GM23248 (cell line): ENCODE data around the gene CBX3. TPM values are rescaled to one million over a fixed set of nuclear protein-coding genes. Genes with fewer than 3 reads are reported as not detected.
A peak's percentile ranks its signal among the peaks of the same experiment; 100 is the strongest.
"Not testable (repeated sequence)": the region's sequence is repeated elsewhere in the genome, so short reads cannot be mapped to it uniquely, and the experiment has no call there.

ENCODE experiments used
- DNase-seq: peaks from one replicate; pipeline ENCODE4 v3.0.0-alpha.2; 2015
- H2AFZ ChIP-seq: fragments of 200-600 bp; sonication (generic); 2 replicates; pipeline ENCODE4 v1.6.1; 2016; ENCODE audit warnings: antibody characterized with exemption
- H3F3A ChIP-seq: fragments of 200-600 bp; sonication (generic); 2 replicates; pipeline ENCODE4 v1.6.1; 2016; ENCODE audit warnings: mild to moderate bottlenecking, antibody characterized with exemption, mixed run types; ENCODE audit not compliant: insufficient read depth
- H3K27ac ChIP-seq: fragments of 200-600 bp; sonication (generic); 2 replicates; pipeline ENCODE4 v1.5.1; 2016; ENCODE audit warnings: mild to moderate bottlenecking
- H3K27me3 ChIP-seq: fragments of 200-600 bp; sonication (generic); replicated peaks from 2 replicates; pipeline ENCODE4 v1.6.1; 2016; ENCODE audit warnings: mild to moderate bottlenecking; ENCODE audit not compliant: insufficient read depth
- H3K36me3 ChIP-seq: fragments of 200-600 bp; sonication (generic); 2 replicates; pipeline ENCODE4 v1.6.1; 2016; ENCODE audit warnings: low read depth, mild to moderate bottlenecking
- H3K4me1 ChIP-seq: fragments of 200-600 bp; sonication (generic); 2 replicates; pipeline ENCODE4 v1.6.1; 2016; ENCODE audit warnings: mild to moderate bottlenecking; ENCODE audit not compliant: insufficient read depth
- H3K4me2 ChIP-seq: fragments of 200-600 bp; sonication (generic); one replicate; pipeline ENCODE4 v1.6.1; 2016; ENCODE audit warnings: mild to moderate bottlenecking; ENCODE audit not compliant: unreplicated experiment
- H3K4me3 ChIP-seq: fragments of 200-600 bp; sonication (generic); 2 replicates; pipeline ENCODE4 v1.5.1; 2016; ENCODE audit warnings: mild to moderate bottlenecking
- H3K79me2 ChIP-seq: fragments of 200-600 bp; sonication (generic); 2 replicates; pipeline ENCODE4 v1.6.1; 2016; ENCODE audit warnings: mild to moderate bottlenecking; ENCODE audit not compliant: insufficient read depth
- H3K9ac ChIP-seq: fragments of 200-600 bp; sonication (generic); 2 replicates; pipeline ENCODE4 v1.6.1; 2016; ENCODE audit warnings: mild to moderate bottlenecking
- H3K9me2 ChIP-seq: fragments of 200-600 bp; sonication (generic); 2 replicates; pipeline ENCODE4 v1.6.1; 2016; ENCODE audit warnings: mixed run types, mild to moderate bottlenecking, moderate library complexity; ENCODE audit not compliant: insufficient read depth
- H3K9me3 ChIP-seq: fragments of 200-600 bp; sonication (generic); one replicate; pipeline ENCODE4 v1.6.1; 2017; ENCODE audit warnings: low read depth
- H4K20me1 ChIP-seq: fragments of 200-600 bp; sonication (generic); 2 replicates; pipeline ENCODE4 v1.6.0; 2016; ENCODE audit not compliant: insufficient read depth
- EZH2 ChIP-seq: fragments of 200-600 bp; sonication (generic); IDR thresholded peaks from 2 replicates; pipeline ENCODE4 v1.6.1; 2018; ENCODE audit warnings: antibody characterized with exemption, mild to moderate bottlenecking; ENCODE audit not compliant: insufficient read depth, poor library complexity, severe bottlenecking
- EZH2phosphoT487 ChIP-seq: fragments of 200-600 bp; sonication (generic); IDR thresholded peaks from 2 replicates; pipeline ENCODE4 v1.6.1; 2018; ENCODE audit warnings: antibody characterized with exemption, moderate library complexity, mild to moderate bottlenecking, low read depth; ENCODE audit not compliant: insufficient read depth
- WGBS, 2 experiments: methylation state at CpG; one replicate each; pipeline ENCODE4 v1.1.6; 2015 to 2017; ENCODE audit warnings: low lambda C conversion rate in 2 of 2, low coverage in 1 of 2; ENCODE audit errors: missing lambda C conversion rate in 2 of 2; 5-methylcytosine and 5-hydroxymethylcytosine counted together
- in situ Hi-C: fragments of 300-500 bp; cut with MboI; formaldehyde crosslinking; loops from 2 replicates; pipeline ENCODE4 v1.15.0; 2020
- polyA plus RNA-seq: library from polyadenylated mRNA; unstranded; fragments of >200 nt; fragmentation: Nextera tagmentation; extraction: Ambion mirVana; gene quantifications from 2 replicates; pipeline ENCODE4 v1.2.1, GENCODE V29; 2016
- total RNA-seq: library from RNA; depleted of rRNA; stranded (reverse); fragments of >200 nt; shearing (Covaris generic); gene quantifications from 2 replicates; pipeline ENCODE4 v1.2.3, GENCODE V29; 2014

Gene CBX3
- total and polyA plus RNA-seq, 2 experiments from 2014 or later = 73.3 to 122 TPM

- 80 to 82% methylated on average over 3 of the region's 3 CpGs for WGBS, 2 experiments
- H3K36me3 ChIP-seq = peaks cover 4% of the 10 kb centered on the region; the same call in 1 of the 2 replicates
- in situ Hi-C loops = no loop called here
- H3K27ac ChIP-seq = peak overlapping the region; percentile 36; the same call in 1 of the 2 replicates
- no peak for TF ChIP-seq EZH2phosphoT487
- no peak for TF ChIP-seq EZH2
- no peak overlapping the region for H2AFZ ChIP-seq
- no peaks in the 10 kb centered on the region for H3K9me3 ChIP-seq
- DNase-seq = no peak
- H3K27me3 ChIP-seq = no peaks in the 10 kb centered on the region
- 0 out of 2 replicates have a peak, but pooled peaks cover 4% of the 10 kb centered on the region for H3K4me1 ChIP-seq
- no peaks in the 10 kb centered on the region for H3K79me2 ChIP-seq
- H3K4me3 ChIP-seq = no peak overlapping the region
- peaks cover 70% of the 10 kb centered on the region for H3F3A ChIP-seq
- H4K20me1 ChIP-seq = 0 out of 2 replicates have a peak, but pooled peaks cover 3% of the 10 kb centered on the region
- H3K9me2 ChIP-seq = no peaks in the 10 kb centered on the region
- no peak overlapping the region for H3K9ac ChIP-seq
- no peak overlapping the region for H3K4me2 ChIP-seq
These were observed 19.9 kb upstream of the CBX3 start for GRCh38 chr7:26181474-26182227.

DNA sequence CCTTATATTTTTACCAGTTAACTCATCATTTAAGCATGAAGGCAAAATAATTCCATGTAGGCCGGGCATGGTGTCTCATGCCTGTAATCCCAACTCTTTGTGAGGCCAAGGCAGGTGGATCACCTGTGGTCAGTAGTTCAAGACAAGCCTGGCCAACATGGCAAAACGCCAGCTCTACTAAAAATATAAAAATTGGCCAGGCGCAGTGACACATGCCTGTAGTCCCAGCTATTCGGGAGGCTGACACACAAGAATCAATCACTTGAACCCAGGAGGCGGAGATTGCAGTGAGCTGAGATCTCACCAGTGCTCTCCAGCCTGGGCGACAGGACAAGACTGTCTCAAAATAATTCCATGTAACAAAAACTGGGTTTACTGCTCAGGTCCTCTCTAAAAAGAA lies 19.3 kb upstream of the CBX3 start:
- H3K27ac ChIP-seq = no peak overlapping the region
- H3K9me3 ChIP-seq = no peaks in the 10 kb centered on the region
- H3K27me3 ChIP-seq = no peaks in the 10 kb centered on the region
- TF ChIP-seq EZH2phosphoT487 (no peak), EZH2 (no peak)
- no peak overlapping the region for H2AFZ ChIP-seq
- H3K9me2 ChIP-seq = no peaks in the 10 kb centered on the region
- no peaks in the 10 kb centered on the region for H3K79me2 ChIP-seq
- peaks cover 6% of the 10 kb centered on the region; the same call in 1 of the 2 replicates for H3K36me3 ChIP-seq
- no peak overlapping the region for H3K4me3 ChIP-seq
- no peak for DNase-seq
- 62 to 65% methylated on average over 6 of the region's 6 CpGs for WGBS, 2 experiments
- 0 out of 2 replicates have a peak, but pooled peaks cover 8% of the 10 kb centered on the region for H3K4me1 ChIP-seq
- H3F3A ChIP-seq = peaks cover 76% of the 10 kb centered on the region
- H3K4me2 ChIP-seq = no peak overlapping the region
- H4K20me1 ChIP-seq = peaks cover 3% of the 10 kb centered on the region; the same call in 1 of the 2 replicates
- no peak overlapping the region for H3K9ac ChIP-seq
- in situ Hi-C loops = no loop called here

- in situ Hi-C loops = no loop called here
- H4K20me1 ChIP-seq = peaks cover 3% of the 10 kb centered on the region; the same call in 1 of the 2 replicates
- 75 to 78% methylated on average over 8 of the region's 8 CpGs for WGBS, 2 experiments
These were observed 18.8 kb upstream of the CBX3 start for GRCh38 chr7:26182706-26183105.

DNA sequence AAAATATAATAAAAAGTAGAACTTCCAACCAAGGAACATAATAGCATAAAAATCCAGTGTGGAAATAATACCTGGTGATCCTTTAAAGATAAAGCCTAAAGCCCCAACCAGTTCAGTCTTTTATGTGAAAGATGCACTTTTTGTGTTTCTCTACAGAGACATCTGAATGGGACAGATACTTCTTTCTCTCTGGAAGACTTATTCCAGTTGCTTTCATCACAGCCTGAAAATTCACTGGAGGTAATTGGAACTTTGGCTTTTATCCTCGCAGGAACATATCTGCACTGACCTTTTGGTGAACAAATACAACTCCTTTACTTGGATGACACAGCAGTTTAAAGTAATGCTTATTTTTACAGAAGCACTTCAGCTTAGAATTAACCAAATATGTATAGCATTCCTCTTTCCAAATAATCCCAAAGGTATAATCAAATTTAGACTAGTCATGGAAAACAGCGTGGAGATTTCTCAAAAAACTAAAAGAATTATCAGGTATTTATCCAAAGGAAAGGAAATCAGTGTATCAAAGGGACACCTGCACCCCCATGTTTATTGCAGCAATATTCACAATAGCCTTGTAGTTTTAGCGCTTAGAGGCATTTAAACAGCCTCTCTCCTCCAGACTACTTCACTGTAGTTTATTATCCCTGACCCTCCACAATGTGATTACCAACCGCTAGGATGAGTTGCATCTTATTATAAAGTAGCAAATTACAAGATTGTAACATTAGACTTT lies 17.8 kb upstream of the CBX3 start:
- H3K9me2 ChIP-seq = no peaks in the 10 kb centered on the region
- H3K27me3 ChIP-seq = no peaks in the 10 kb centered on the region
- peak overlapping the region; percentile 33 for H3K27ac ChIP-seq
- TF ChIP-seq EZH2 = no peak
- TF ChIP-seq EZH2phosphoT487 = no peak
- H3K4me1 ChIP-seq = 0 out of 2 replicates have a peak, but pooled peaks cover 9% of the 10 kb centered on the region
- DNase-seq = no peak
- H3K79me2 ChIP-seq = no peaks in the 10 kb centered on the region
- in situ Hi-C loops = no loop called here
- 47 to 64% methylated on average over 4 of the region's 4 CpGs for WGBS, 2 experiments
- H3F3A ChIP-seq = peaks cover 91% of the 10 kb centered on the region
- no peaks in the 10 kb centered on the region for H3K9me3 ChIP-seq
- H2AFZ ChIP-seq = no peak overlapping the region
- no peak overlapping the region for H3K4me3 ChIP-seq
- H4K20me1 ChIP-seq = peaks cover 7% of the 10 kb centered on the region; the same call in 1 of the 2 replicates
- H3K36me3 ChIP-seq = peaks cover 20% of the 10 kb centered on the region; the same call in 1 of the 2 replicates
- H3K9ac ChIP-seq = no peak overlapping the region
- H3K4me2 ChIP-seq = no peak overlapping the region

More at GRCh38 chr7:26182706-26183105, 18.8 kb upstream of the CBX3 start:
- Histone ChIP-seq H3K4me3 (no peak overlapping the region), H3K27me3 (no peaks in the 10 kb centered on the region), H3K27ac (no peak overlapping the region), H3K4me1 (0 out of 2 replicates have a peak, but pooled peaks cover 9% of the 10 kb centered on the region), H3K9me2 (no peaks in the 10 kb centered on the region), H3K79me2 (no peaks in the 10 kb centered on the region), H3K4me2 (no peak overlapping the region), H3K9me3 (no peaks in the 10 kb centered on the region), H3K36me3 (peaks cover 10% of the 10 kb centered on the region; the same call in 1 of the 2 replicates), H2AFZ (no peak overlapping the region), H3F3A (peaks cover 81% of the 10 kb centered on the region), H3K9ac (no peak overlapping the region)
- no peak for DNase-seq
- TF ChIP-seq EZH2phosphoT487 (no peak), EZH2 (no peak)

- peaks cover 94% of the 10 kb centered on the region for H3F3A ChIP-seq
- H3K9me3 ChIP-seq, H3K79me2 ChIP-seq, H2AFZ ChIP-seq, H3K27me3 ChIP-seq, H3K9me2 ChIP-seq, H3K4me2 ChIP-seq, H3K9ac ChIP-seq, DNase-seq, in situ Hi-C loops, H3K4me3 ChIP-seq, H3K4me1 ChIP-seq: not testable (repeated sequence)
- peaks cover 28% of the 10 kb centered on the region for H3K36me3 ChIP-seq
- H4K20me1 ChIP-seq = peaks cover 12% of the 10 kb centered on the region; the same call in 1 of the 2 replicates
- H3K27ac ChIP-seq = peak overlapping the region; percentile 33
- 28 to 30% methylated on average over 4 of the region's 4 CpGs for WGBS, 2 experiments
These were observed 17.1 kb upstream of the CBX3 start for GRCh38 chr7:26184281-26185101.
